ENCODE data around the gene B9D1. TPM values are rescaled to one million over a fixed set of nuclear protein-coding genes. Genes with fewer than 3 reads are reported as not detected.

Gene B9D1
- total and polyA plus RNA-seq, 3 donors from 2014 or later: 42.1 to 132 (median 59.9) TPM

DNA sequence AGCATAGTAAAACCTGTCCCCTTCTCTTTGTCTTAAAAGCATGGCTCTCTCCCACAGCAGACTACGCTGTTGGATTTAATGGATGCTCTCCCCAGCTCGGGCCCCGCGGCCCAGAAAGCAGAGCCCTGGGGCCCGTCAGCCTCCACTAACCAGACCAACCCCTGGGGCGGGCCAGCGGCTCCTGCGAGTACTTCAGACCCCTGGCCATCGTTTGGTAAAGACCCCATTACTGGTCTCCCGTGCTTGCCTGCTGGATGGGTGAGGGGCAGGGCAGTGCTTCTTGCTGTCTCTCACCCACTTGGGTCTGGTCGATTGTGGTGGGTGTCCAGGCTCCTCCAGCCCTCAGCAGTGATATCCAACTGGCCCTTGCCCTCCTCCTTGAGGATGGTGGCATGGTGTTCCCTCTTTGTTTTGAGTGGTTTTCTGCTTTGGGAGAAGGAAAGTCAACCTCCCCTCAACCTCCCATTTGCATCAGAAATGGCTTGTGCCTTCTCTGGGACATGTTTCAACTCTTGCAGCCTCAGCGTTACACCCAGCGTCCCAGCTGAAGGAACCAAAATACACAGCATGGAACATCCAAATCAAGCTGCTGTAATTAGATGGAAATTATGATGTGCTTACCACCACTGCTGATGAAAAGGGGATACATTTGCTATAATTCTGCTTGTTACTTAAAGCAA, 49.3 kb downstream of the B9D1 start:
- H3K9me3 ChIP-seq: no peaks in the 10 kb centered on the region
- no peak overlapping the region for H3K27ac ChIP-seq
- no peaks in the 10 kb centered on the region for H3K36me3 ChIP-seq (ENCODE audit: low read depth, missing control alignments)

DNA sequence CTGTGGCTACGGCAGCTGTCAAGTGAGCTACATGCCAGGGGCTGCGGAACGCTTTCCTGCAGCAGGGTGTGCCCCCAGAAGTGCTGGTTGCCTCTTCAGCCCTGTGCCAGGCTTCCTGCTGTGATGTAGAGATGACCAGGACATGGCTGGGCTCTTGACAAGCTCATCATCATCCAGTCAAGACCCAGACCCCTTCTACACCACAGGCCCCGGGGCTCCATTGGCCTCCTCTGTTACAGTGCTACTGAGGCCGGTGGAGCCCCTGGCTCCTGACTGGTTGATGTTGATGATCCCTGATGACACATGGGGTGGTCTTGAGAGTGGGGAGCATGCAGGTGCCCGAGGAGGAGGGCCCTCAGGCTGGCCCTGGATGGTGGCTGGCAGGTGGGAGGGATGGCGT, 50.1 kb downstream of the B9D1 start:
- TF ChIP-seq POLR2A (IDR thresholded peaks at IDR 0.05): no peak
- TF ChIP-seq, protein P1, sequence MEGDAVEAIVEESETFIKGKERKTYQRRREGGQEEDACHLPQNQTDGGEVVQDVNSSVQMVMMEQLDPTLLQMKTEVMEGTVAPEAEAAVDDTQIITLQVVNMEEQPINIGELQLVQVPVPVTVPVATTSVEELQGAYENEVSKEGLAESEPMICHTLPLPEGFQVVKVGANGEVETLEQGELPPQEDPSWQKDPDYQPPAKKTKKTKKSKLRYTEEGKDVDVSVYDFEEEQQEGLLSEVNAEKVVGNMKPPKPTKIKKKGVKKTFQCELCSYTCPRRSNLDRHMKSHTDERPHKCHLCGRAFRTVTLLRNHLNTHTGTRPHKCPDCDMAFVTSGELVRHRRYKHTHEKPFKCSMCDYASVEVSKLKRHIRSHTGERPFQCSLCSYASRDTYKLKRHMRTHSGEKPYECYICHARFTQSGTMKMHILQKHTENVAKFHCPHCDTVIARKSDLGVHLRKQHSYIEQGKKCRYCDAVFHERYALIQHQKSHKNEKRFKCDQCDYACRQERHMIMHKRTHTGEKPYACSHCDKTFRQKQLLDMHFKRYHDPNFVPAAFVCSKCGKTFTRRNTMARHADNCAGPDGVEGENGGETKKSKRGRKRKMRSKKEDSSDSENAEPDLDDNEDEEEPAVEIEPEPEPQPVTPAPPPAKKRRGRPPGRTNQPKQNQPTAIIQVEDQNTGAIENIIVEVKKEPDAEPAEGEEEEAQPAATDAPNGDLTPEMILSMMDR (IDR thresholded peaks at IDR 0.05): no peak
- Histone ChIP-seq H3K36me3 (ENCODE audit: low read depth, missing control alignments) (no peaks in the 10 kb centered on the region), H3K27me3 (no peaks in the 10 kb centered on the region), H3K4me3 (no peak overlapping the region), H3K9me3 (no peaks in the 10 kb centered on the region), H3K27ac (no peak overlapping the region), H3K4me1 (peaks cover 16% of the 10 kb centered on the region)
- DNase-seq: no peak
- 94 to 99% methylated on average over 4 to 7 of the region's 7 CpGs for WGBS, 2 donors
- intact Hi-C loops (cut with DNase I; ENCODE audit: low total_unique reads): no loop called here

More for the DNA sequence above, 49.3 kb downstream of the B9D1 start:
- intact Hi-C loops (cut with DNase I; ENCODE audit: low total_unique reads): no loop called here
- 90 to 93% methylated on average over 12 to 13 of the region's 13 CpGs for WGBS, 2 donors
- H3K4me3 ChIP-seq: no peak overlapping the region
- no peaks in the 10 kb centered on the region for H3K27me3 ChIP-seq
- no peak for DNase-seq
- TF ChIP-seq, protein P1 (IDR thresholded peaks at IDR 0.05): no peak
- no peak for TF ChIP-seq POLR2A (IDR thresholded peaks at IDR 0.05)
- H3K4me1 ChIP-seq: peaks cover 22% of the 10 kb centered on the region

DNA sequence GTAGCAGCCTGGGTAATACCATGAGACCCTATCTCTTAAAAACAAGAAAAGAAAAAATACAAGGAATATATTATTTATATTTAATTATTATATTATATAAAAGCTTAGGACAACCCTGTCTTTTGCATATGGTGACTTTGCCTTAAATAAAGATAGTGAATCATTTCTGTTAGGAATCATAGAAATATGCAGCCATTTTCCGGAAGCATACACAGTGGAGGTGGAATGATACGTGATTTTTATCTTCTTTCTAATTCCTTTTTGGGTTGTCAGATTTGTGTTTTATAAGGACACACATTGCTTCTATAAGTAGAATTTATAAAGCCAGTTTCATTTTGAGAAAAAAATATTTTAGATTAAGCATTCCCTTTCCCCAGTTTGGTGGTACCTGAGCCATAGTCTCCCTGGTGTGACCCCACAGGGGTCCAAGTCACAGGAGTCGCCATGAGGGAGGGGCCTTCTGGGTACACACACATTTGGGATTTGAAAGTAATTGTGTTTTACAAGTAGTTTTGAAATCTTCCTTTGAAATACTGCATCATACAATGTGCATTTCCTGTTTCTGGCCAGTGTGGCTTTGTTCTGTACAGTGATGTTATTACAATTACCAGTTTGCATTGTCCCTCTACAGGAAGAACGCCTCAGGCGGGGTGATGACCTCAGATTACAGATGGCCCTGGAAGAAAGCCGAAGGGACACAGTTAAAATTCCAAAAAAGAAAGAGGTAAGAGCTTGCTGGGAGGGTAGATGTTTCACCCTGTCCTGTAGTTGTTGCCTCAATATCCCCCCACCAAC, 50.9 kb downstream of the B9D1 start:
- TF ChIP-seq POLR2A (IDR thresholded peaks at IDR 0.05): no peak
- TF ChIP-seq, protein P1 (IDR thresholded peaks at IDR 0.05): no peak
- no peaks in the 10 kb centered on the region for H3K9me3 ChIP-seq
- H3K36me3 ChIP-seq (ENCODE audit: low read depth, missing control alignments): no peaks in the 10 kb centered on the region
- 84 to 92% methylated on average over 6 of the region's 6 CpGs for WGBS, 2 donors
- no peak for DNase-seq
- intact Hi-C loops (cut with DNase I; ENCODE audit: low total_unique reads): no loop called here
- H3K4me1 ChIP-seq: peaks cover 9% of the 10 kb centered on the region
- H3K27ac ChIP-seq: no peak overlapping the region
- H3K27me3 ChIP-seq: no peaks in the 10 kb centered on the region
- H3K4me3 ChIP-seq: no peak overlapping the region

DNA sequence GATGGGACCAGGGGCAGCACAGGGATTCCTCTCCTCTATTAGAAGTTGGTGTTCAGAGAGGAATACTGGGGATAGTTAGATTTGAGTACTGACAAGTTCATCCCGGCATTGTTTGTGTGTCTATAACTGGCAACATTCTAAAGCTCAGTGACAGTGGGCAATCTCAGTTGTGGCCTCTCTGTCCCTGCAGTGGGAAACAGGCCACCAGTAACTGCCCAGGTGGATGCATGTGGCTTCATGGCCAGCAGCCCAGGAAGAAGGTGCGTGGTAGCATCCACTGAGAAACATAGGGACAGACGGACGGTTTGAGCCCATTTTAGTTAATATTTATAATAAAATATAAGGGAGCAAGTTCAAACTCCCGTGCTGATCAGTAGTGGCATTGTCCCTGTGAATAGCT, 51.5 kb downstream of the B9D1 start:
- no peak overlapping the region for H3K27ac ChIP-seq
- no peak for DNase-seq
- H3K4me3 ChIP-seq: no peak overlapping the region
- TF ChIP-seq POLR2A (IDR thresholded peaks at IDR 0.05): no peak
- TF ChIP-seq, protein P1 (IDR thresholded peaks at IDR 0.05): no peak
- H3K9me3 ChIP-seq: no peaks in the 10 kb centered on the region
- intact Hi-C loops (cut with DNase I; ENCODE audit: low total_unique reads): no loop called here
- H3K36me3 ChIP-seq (ENCODE audit: low read depth, missing control alignments): no peaks in the 10 kb centered on the region
- H3K27me3 ChIP-seq: no peaks in the 10 kb centered on the region
- WGBS, 2 donors: 81 to 87% methylated on average over 5 of the region's 5 CpGs
- H3K4me1 ChIP-seq: peaks cover 9% of the 10 kb centered on the region

All from testis (tissue), 3 donors.